ENCODE results near the gene ZFAND3.

Gene ZFAND3

DNA sequence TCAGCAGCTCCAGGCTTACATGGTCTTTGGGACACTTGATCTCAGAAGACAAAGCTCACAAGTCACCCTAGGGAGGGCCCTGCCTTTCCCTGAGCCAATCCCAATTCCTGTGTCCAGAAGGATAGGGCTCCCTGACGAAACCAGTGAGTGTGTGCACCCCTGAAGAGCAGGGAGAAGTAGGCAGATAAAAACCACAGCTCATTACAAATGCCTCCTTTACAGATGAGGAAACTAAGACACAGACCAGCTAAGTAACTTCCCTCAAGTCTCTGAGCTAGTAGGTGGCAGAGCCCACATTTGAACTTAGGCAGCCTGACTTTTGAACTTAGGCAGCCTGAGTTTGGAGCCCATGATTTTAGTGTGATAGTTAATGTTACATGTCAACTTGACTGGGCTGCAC is 6.7 kb upstream of the ZFAND3 start:
- Histone ChIP-seq H3K9me2 (ENCODE audit: low read depth, low read length) (no peaks in the 10 kb centered on the region), H4K20me1 (ENCODE audit: insufficient read depth, low read length) (no peaks in the 10 kb centered on the region), H3K27me3 (ENCODE audit: insufficient read depth, low read length) (no peaks in the 10 kb centered on the region; the same call in none of the 2 replicates), H3K4me3 (ENCODE audit: low read depth, low read length, poor library complexity, severe bottlenecking) (no peak overlapping the region), H2AFZ (ENCODE audit: low read length) (no peak overlapping the region), H3K36me3 (ENCODE audit: insufficient read depth, low read length) (no peaks in the 10 kb centered on the region), H3K27ac (ENCODE audit: low read depth, low read length, poor library complexity, severe bottlenecking) (no peak overlapping the region), H3K79me2 (ENCODE audit: insufficient read depth, low read length) (no peaks in the 10 kb centered on the region), H3K4me1 (ENCODE audit: insufficient read depth, low read length, severe bottlenecking) (peaks cover under 1% of the 10 kb centered on the region), H3K9me3 (ENCODE audit: low read length) (no peaks in the 10 kb centered on the region), H3K4me2 (ENCODE audit: low read length) (no peak overlapping the region), H3K9ac (ENCODE audit: low read length) (no peak overlapping the region), H3F3A (ENCODE audit: insufficient read depth, low read length) (no peaks in the 10 kb centered on the region)
- no peak for TF ChIP-seq EZH2 (IDR thresholded peaks at IDR 0.05; ENCODE audit: borderline replicate concordance, low read length)
- no peak for TF ChIP-seq CTCF (IDR thresholded peaks at IDR 0.05; ENCODE audit: low read length)

- H3K4me1 ChIP-seq (ENCODE audit: insufficient read depth, low read length, severe bottlenecking), result peaks cover 8% of the 10 kb centered on the region
These were observed 5.2 kb upstream of the ZFAND3 start for GRCh38 chr6:37814374-37814773.

GRCh38 chr6:37816599-37817375 is 2.7 kb upstream of the ZFAND3 start:
- Histone ChIP-seq H3K9me2 (ENCODE audit: low read depth, low read length) (no peaks in the 10 kb centered on the region), H3K79me2 (ENCODE audit: insufficient read depth, low read length) (peaks cover 4% of the 10 kb centered on the region; the same call in 1 of the 2 replicates), H3K4me2 (ENCODE audit: low read length) (no peak overlapping the region), H3K4me3 (ENCODE audit: low read depth, low read length, poor library complexity, severe bottlenecking) (no peak overlapping the region), H3K27me3 (ENCODE audit: insufficient read depth, low read length) (no peaks in the 10 kb centered on the region; the same call in 1 of the 2 replicates), H3K9ac (ENCODE audit: low read length) (no peak overlapping the region), H3K9me3 (ENCODE audit: low read length) (no peaks in the 10 kb centered on the region), H2AFZ (ENCODE audit: low read length) (no peak overlapping the region), H3F3A (ENCODE audit: insufficient read depth, low read length) (no peaks in the 10 kb centered on the region), H4K20me1 (ENCODE audit: insufficient read depth, low read length) (no peaks in the 10 kb centered on the region), H3K4me1 (ENCODE audit: insufficient read depth, low read length, severe bottlenecking) (peaks cover 23% of the 10 kb centered on the region), H3K27ac (ENCODE audit: low read depth, low read length, poor library complexity, severe bottlenecking) (no peak overlapping the region), H3K36me3 (ENCODE audit: insufficient read depth, low read length) (no peaks in the 10 kb centered on the region)
- TF ChIP-seq EZH2 (IDR thresholded peaks at IDR 0.05; ENCODE audit: borderline replicate concordance, low read length), result no peak
- TF ChIP-seq CTCF (IDR thresholded peaks at IDR 0.05; ENCODE audit: low read length), result no peak

More at GRCh38 chr6:37814374-37814773, 5.2 kb upstream of the ZFAND3 start:
- H2AFZ ChIP-seq (ENCODE audit: low read length), result no peak overlapping the region
- no peak overlapping the region for H3K9ac ChIP-seq (ENCODE audit: low read length)
- no peak for TF ChIP-seq CTCF (IDR thresholded peaks at IDR 0.05; ENCODE audit: low read length)
- no peak for TF ChIP-seq EZH2 (IDR thresholded peaks at IDR 0.05; ENCODE audit: borderline replicate concordance, low read length)
- no peak overlapping the region for H3K4me3 ChIP-seq (ENCODE audit: low read depth, low read length, poor library complexity, severe bottlenecking)
- no peaks in the 10 kb centered on the region for H3K9me2 ChIP-seq (ENCODE audit: low read depth, low read length)
- H4K20me1 ChIP-seq (ENCODE audit: insufficient read depth, low read length), result no peaks in the 10 kb centered on the region
- H3K27me3 ChIP-seq (ENCODE audit: insufficient read depth, low read length), result no peaks in the 10 kb centered on the region; the same call in 1 of the 2 replicates
- no peaks in the 10 kb centered on the region for H3K9me3 ChIP-seq (ENCODE audit: low read length)
- no peaks in the 10 kb centered on the region for H3K79me2 ChIP-seq (ENCODE audit: insufficient read depth, low read length)
- no peaks in the 10 kb centered on the region for H3F3A ChIP-seq (ENCODE audit: insufficient read depth, low read length)
- no peaks in the 10 kb centered on the region for H3K36me3 ChIP-seq (ENCODE audit: insufficient read depth, low read length)
- no peak overlapping the region for H3K4me2 ChIP-seq (ENCODE audit: low read length)
- no peak overlapping the region for H3K27ac ChIP-seq (ENCODE audit: low read depth, low read length, poor library complexity, severe bottlenecking)

Measured in OCI-LY1 (cell line).